ENCODE data around the gene C5orf58.

C5orf58 gene

DNA sequence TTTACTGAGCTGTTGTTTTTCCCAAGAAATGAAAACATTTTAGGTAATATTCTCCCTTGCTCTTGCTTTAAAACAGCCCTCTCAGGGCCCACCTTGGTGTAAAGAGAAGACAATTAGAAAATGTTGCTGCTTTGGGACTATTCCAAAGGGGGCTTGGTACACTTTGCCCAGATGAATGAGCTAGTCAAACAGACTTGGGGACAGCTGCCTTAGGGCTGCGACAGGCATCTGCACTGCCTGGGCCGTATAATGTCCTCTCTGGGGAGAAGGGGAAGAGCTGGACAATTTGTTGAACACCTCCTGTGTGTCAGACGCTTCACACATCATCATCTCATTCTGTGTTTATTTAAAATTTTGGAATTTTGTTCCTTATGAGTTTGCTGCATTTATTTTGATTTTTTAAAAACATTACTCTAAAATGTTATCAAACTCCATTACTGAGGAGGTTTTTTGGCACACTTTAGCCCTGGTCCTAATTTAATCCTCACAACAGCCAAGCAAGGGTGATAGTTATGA lies 28.8 kb downstream of the C5orf58 start:
- H2BK5ac ChIP-seq (ENCODE audit: low read depth, low read length, poor library complexity, severe bottlenecking), result no peak overlapping the region
- no peak overlapping the region for H2BK120ac ChIP-seq (ENCODE audit: low read depth, low read length)
- H2AK5ac ChIP-seq (ENCODE audit: low read length, severe bottlenecking), result no peak overlapping the region
- H2BK15ac ChIP-seq (ENCODE audit: low read depth, poor library complexity, severe bottlenecking), result no peak overlapping the region
- no peak overlapping the region for H4K8ac ChIP-seq (ENCODE audit: low read length)
- H3K27ac ChIP-seq (ENCODE audit: low read length, poor library complexity, severe bottlenecking), result no peak overlapping the region
- H3K4me2 ChIP-seq (ENCODE audit: low read length, poor library complexity, severe bottlenecking), result no peak overlapping the region
- no peak overlapping the region for H4K91ac ChIP-seq (ENCODE audit: low read length)
- DNase-seq, result no peak
- no peaks in the 10 kb centered on the region for H3K36me3 ChIP-seq (ENCODE audit: control insufficient read depth in 1 of 2, insufficient read depth in 2 of 2, low read depth in 1 of 2, low read length in 2 of 2)
- H3K4ac ChIP-seq (ENCODE audit: low read depth in 1 of 2, low read length in 2 of 2), result no peak overlapping the region
- H3K9me3 ChIP-seq (ENCODE audit: control insufficient read depth, low read length), result no peaks in the 10 kb centered on the region
- H3K23ac ChIP-seq (ENCODE audit: low read length in 2 of 2), result no peak overlapping the region
- no CpG with 5 or more reads among the region's 3 CpGs for WGBS
- H3K9ac ChIP-seq (ENCODE audit: low read length), result no peak overlapping the region
- H3K4me1 ChIP-seq (ENCODE audit: control insufficient read depth, insufficient read depth, low read depth, low read length), result no peaks in the 10 kb centered on the region
- no peak overlapping the region for H2AFZ ChIP-seq (ENCODE audit: low read depth, low read length)
- H3K18ac ChIP-seq (ENCODE audit: low read depth in 1 of 2, low read length in 2 of 2), result no peak overlapping the region
- peaks cover 27 to 50% of the 10 kb centered on the region in 2 experiments for H3K27me3 ChIP-seq (ENCODE audit: control insufficient read depth in 1 of 2, insufficient read depth in 1 of 2, low read length in 2 of 2)
- no peak overlapping the region for H3K14ac ChIP-seq (ENCODE audit: low read length in 2 of 2)
- H3K79me1 ChIP-seq (replicated peaks; ENCODE audit: low read length, poor library complexity, severe bottlenecking), result no peaks in the 10 kb centered on the region
- no peak overlapping the region for H2BK12ac ChIP-seq (ENCODE audit: low read length in 2 of 2)
- H3K4me3 ChIP-seq (ENCODE audit: insufficient read depth in 1 of 2, low read depth in 1 of 2, low read length in 2 of 2), result no peak overlapping the region

DNA sequence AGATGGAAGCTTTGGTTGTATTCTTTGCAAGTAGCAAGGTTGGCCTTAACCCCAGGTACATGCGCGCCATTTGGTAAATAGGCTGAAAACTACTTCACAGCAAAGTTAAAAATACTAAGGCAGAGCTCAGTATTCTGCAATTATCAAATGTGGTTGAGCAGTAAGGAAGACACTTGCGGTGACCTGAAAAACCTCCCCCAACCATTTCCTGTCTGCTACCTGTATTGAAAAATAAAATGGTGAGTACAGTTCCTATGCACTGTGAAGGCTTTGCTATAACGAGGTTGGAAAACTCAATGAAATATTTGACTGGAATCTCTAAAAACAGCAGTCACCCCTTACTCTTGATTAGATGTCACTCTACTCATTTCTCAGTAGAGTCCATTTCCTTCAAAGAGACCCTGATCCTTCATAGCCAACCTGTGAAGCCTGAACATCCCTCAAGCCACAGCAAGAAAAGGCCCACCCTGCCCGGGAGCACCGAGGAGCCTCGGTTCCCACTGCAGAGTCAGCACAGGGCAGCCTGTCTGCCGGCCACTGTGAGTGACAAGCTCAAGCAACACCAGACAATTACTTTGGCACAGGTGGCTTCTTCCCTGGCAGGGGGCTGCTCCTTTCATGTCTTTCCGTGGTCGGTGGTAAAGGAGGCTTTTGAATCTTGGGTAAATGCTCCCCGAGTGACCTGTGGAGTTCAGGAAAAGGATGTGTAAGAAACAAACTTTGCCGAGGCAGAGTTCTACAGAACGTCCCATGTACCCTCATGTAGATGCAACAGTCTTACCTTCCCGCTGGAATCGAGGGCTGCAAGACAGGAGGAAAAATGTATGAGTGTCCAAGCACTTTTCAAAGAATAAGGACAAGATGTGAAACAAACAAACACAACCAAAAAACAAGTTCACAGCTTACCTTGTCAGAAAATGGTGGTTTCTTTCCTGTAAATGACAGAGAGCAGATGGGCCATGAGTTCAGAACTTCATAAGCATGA lies 29.6 kb downstream of the C5orf58 start:
- Histone ChIP-seq H3K18ac (ENCODE audit: low read depth in 1 of 2, low read length in 2 of 2) (no peak overlapping the region), H2BK12ac (ENCODE audit: low read length in 2 of 2) (no peak overlapping the region), H3K14ac (ENCODE audit: low read length in 2 of 2) (no peak overlapping the region), H3K27ac (ENCODE audit: low read length, poor library complexity, severe bottlenecking) (no peak overlapping the region), H3K36me3 (ENCODE audit: control insufficient read depth in 1 of 2, insufficient read depth in 2 of 2, low read depth in 1 of 2, low read length in 2 of 2) (no peaks in the 10 kb centered on the region), H3K4ac (ENCODE audit: low read depth in 1 of 2, low read length in 2 of 2) (no peak overlapping the region), H2BK15ac (ENCODE audit: low read depth, poor library complexity, severe bottlenecking) (no peak overlapping the region), H3K4me3 (ENCODE audit: insufficient read depth in 1 of 2, low read depth in 1 of 2, low read length in 2 of 2) (no peak overlapping the region), H3K4me1 (ENCODE audit: control insufficient read depth, insufficient read depth, low read depth, low read length) (no peaks in the 10 kb centered on the region), H2BK120ac (ENCODE audit: low read depth, low read length) (no peak overlapping the region), H4K91ac (ENCODE audit: low read length) (no peak overlapping the region), H3K23ac (ENCODE audit: low read length in 2 of 2) (no peak overlapping the region), H3K27me3 (ENCODE audit: control insufficient read depth in 1 of 2, insufficient read depth in 1 of 2, low read length in 2 of 2) (peaks cover 35 to 50% of the 10 kb centered on the region in 2 experiments), H3K9me3 (ENCODE audit: control insufficient read depth, low read length) (no peaks in the 10 kb centered on the region), H2AFZ (ENCODE audit: low read depth, low read length) (no peak overlapping the region), H3K79me1 (replicated peaks; ENCODE audit: low read length, poor library complexity, severe bottlenecking) (no peaks in the 10 kb centered on the region), H4K8ac (ENCODE audit: low read length) (no peak overlapping the region), H2BK5ac (ENCODE audit: low read depth, low read length, poor library complexity, severe bottlenecking) (no peak overlapping the region), H3K4me2 (ENCODE audit: low read length, poor library complexity, severe bottlenecking) (no peak overlapping the region), H2AK5ac (ENCODE audit: low read length, severe bottlenecking) (no peak overlapping the region), H3K9ac (ENCODE audit: low read length) (no peak overlapping the region)
- 85% methylated on average over 11 of the region's 15 CpGs for WGBS
- no peak for DNase-seq

DNA sequence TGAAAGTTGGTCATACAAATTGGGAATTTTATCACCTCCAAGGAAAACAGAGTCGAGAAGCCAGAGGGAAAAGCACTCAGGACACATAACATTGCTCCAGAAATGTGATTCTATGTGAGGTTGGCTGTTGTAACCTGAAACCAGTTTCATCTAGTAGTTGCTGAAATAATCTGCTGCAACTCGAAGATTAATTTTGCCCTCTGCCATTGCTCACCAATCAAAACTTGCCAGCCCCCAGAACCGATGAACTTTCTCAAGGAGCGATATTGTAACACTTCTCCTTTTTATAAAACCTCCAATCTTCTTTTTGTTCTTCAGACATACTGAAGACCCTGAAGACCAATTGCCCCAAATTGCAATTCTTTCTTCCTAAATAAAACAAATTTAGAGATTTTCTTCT lies 31.1 kb downstream of the C5orf58 start:
- H3K27me3 ChIP-seq (ENCODE audit: control insufficient read depth in 1 of 2, insufficient read depth in 1 of 2, low read length in 2 of 2), result peaks cover 36 to 55% of the 10 kb centered on the region in 2 experiments
- no peak overlapping the region for H2AK5ac ChIP-seq (ENCODE audit: low read length, severe bottlenecking)
- H3K27ac ChIP-seq (ENCODE audit: low read length, poor library complexity, severe bottlenecking), result no peak overlapping the region
- H3K18ac ChIP-seq (ENCODE audit: low read depth in 1 of 2, low read length in 2 of 2), result no peak overlapping the region
- H2BK5ac ChIP-seq (ENCODE audit: low read depth, low read length, poor library complexity, severe bottlenecking), result no peak overlapping the region
- no peaks in the 10 kb centered on the region for H3K36me3 ChIP-seq (ENCODE audit: control insufficient read depth in 1 of 2, insufficient read depth in 2 of 2, low read depth in 1 of 2, low read length in 2 of 2)
- DNase-seq, result no peak
- no peak overlapping the region for H2BK12ac ChIP-seq (ENCODE audit: low read length in 2 of 2)
- no peak overlapping the region for H3K4me3 ChIP-seq (ENCODE audit: insufficient read depth in 1 of 2, low read depth in 1 of 2, low read length in 2 of 2)
- H3K4me1 ChIP-seq (ENCODE audit: control insufficient read depth, insufficient read depth, low read depth, low read length), result no peaks in the 10 kb centered on the region
- no peak overlapping the region for H2AFZ ChIP-seq (ENCODE audit: low read depth, low read length)
- H4K8ac ChIP-seq (ENCODE audit: low read length), result no peak overlapping the region
- H3K4me2 ChIP-seq (ENCODE audit: low read length, poor library complexity, severe bottlenecking), result no peak overlapping the region
- no peak overlapping the region for H2BK120ac ChIP-seq (ENCODE audit: low read depth, low read length)
- H3K23ac ChIP-seq (ENCODE audit: low read length in 2 of 2), result no peak overlapping the region
- H3K79me1 ChIP-seq (replicated peaks; ENCODE audit: low read length, poor library complexity, severe bottlenecking), result no peaks in the 10 kb centered on the region
- 89% methylated on average over 4 of the region's 4 CpGs for WGBS
- H4K91ac ChIP-seq (ENCODE audit: low read length), result no peak overlapping the region
- H3K9ac ChIP-seq (ENCODE audit: low read length), result no peak overlapping the region
- H3K14ac ChIP-seq (ENCODE audit: low read length in 2 of 2), result no peak overlapping the region
- no peak overlapping the region for H3K4ac ChIP-seq (ENCODE audit: low read depth in 1 of 2, low read length in 2 of 2)
- H3K9me3 ChIP-seq (ENCODE audit: control insufficient read depth, low read length), result no peaks in the 10 kb centered on the region
- no peak overlapping the region for H2BK15ac ChIP-seq (ENCODE audit: low read depth, poor library complexity, severe bottlenecking)

DNA sequence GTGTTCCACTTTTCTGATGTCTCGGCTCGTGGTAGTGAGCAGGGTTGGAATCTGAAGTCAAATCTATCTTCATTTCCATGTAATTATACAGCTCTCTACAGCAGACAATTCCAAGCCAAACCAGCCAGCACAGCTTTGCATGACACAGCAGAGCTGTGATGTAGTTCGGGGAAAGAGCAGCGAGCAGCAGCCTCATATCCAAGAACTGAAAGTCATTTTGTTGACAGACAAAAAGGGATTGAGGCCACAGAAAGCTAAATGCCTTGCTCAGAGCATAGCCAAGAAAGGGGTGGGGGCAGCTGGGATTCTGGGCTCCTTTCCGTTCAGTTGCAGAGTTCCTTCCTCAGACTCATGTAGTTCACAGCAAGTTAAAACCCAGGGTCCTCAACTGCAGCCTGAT lies 32.7 kb downstream of the C5orf58 start:
- no peak overlapping the region for H2AFZ ChIP-seq (ENCODE audit: low read depth, low read length)
- H3K4me3 ChIP-seq (ENCODE audit: insufficient read depth in 1 of 2, low read depth in 1 of 2, low read length in 2 of 2), result no peak overlapping the region
- no peak overlapping the region for H2BK120ac ChIP-seq (ENCODE audit: low read depth, low read length)
- no peaks in the 10 kb centered on the region for H3K79me1 ChIP-seq (replicated peaks; ENCODE audit: low read length, poor library complexity, severe bottlenecking)
- no peak overlapping the region for H3K14ac ChIP-seq (ENCODE audit: low read length in 2 of 2)
- no peak overlapping the region for H3K4me2 ChIP-seq (ENCODE audit: low read length, poor library complexity, severe bottlenecking)
- H2BK15ac ChIP-seq (ENCODE audit: low read depth, poor library complexity, severe bottlenecking), result no peak overlapping the region
- DNase-seq, result peak; percentile 27
- no peaks in the 10 kb centered on the region for H3K36me3 ChIP-seq (ENCODE audit: control insufficient read depth in 1 of 2, insufficient read depth in 2 of 2, low read depth in 1 of 2, low read length in 2 of 2)
- no peak overlapping the region for H4K91ac ChIP-seq (ENCODE audit: low read length)
- peak overlapping the region; percentile 52 for H3K9ac ChIP-seq (ENCODE audit: low read length)
- no peak overlapping the region for H2BK5ac ChIP-seq (ENCODE audit: low read depth, low read length, poor library complexity, severe bottlenecking)
- H4K8ac ChIP-seq (ENCODE audit: low read length), result no peak overlapping the region
- no peaks in the 10 kb centered on the region for H3K9me3 ChIP-seq (ENCODE audit: control insufficient read depth, low read length)
- no peak overlapping the region for H3K23ac ChIP-seq (ENCODE audit: low read length in 2 of 2)
- H2AK5ac ChIP-seq (ENCODE audit: low read length, severe bottlenecking), result no peak overlapping the region
- H3K4ac ChIP-seq (ENCODE audit: low read depth in 1 of 2, low read length in 2 of 2), result no peak overlapping the region
- no peak overlapping the region for H3K27ac ChIP-seq (ENCODE audit: low read length, poor library complexity, severe bottlenecking)
- H2BK12ac ChIP-seq (ENCODE audit: low read length in 2 of 2), result no peak overlapping the region
- peaks cover 29 to 46% of the 10 kb centered on the region in 2 experiments for H3K27me3 ChIP-seq (ENCODE audit: control insufficient read depth in 1 of 2, insufficient read depth in 1 of 2, low read length in 2 of 2)
- H3K18ac ChIP-seq (ENCODE audit: low read depth in 1 of 2, low read length in 2 of 2), result no peak overlapping the region
- H3K4me1 ChIP-seq (ENCODE audit: control insufficient read depth, insufficient read depth, low read depth, low read length), result no peaks in the 10 kb centered on the region
- 55% methylated on average over 5 of the region's 5 CpGs for WGBS
